ENCODE results near the gene SFXN5.

SFXN5 gene

GRCh38 chr2:73036766-73037165 lies 34.7 kb downstream of the SFXN5 start:
- TF ChIP-seq TAF1 (IDR thresholded peaks at IDR 0.05; ENCODE audit: borderline replicate concordance, insufficient read depth, low read length) (no peak), FOXP2 (optimal IDR thresholded peaks at IDR 0.05; ENCODE audit: borderline replicate concordance, extremely low read depth, extremely low read length, insufficient read depth) (no peak), REST (IDR thresholded peaks at IDR 0.05; ENCODE audit: insufficient read depth in 1 of 2, low read depth in 2 of 2, low read length in 2 of 2) (no peak), SIN3A (IDR thresholded peaks at IDR 0.05; ENCODE audit: borderline replicate concordance, insufficient read depth, low read length) (no peak), POLR2AphosphoS5 (IDR thresholded peaks at IDR 0.05; ENCODE audit: low read depth, low read length) (no peak)

GRCh38 chr2:73035899-73036711 lies 35.4 kb downstream of the SFXN5 start:
- TF ChIP-seq POLR2AphosphoS5 (IDR thresholded peaks at IDR 0.05; ENCODE audit: low read depth, low read length) (no peak), FOXP2 (optimal IDR thresholded peaks at IDR 0.05; ENCODE audit: borderline replicate concordance, extremely low read depth, extremely low read length, insufficient read depth) (no peak), SIN3A (IDR thresholded peaks at IDR 0.05; ENCODE audit: borderline replicate concordance, insufficient read depth, low read length) (no peak), TAF1 (IDR thresholded peaks at IDR 0.05; ENCODE audit: borderline replicate concordance, insufficient read depth, low read length) (no peak), REST (IDR thresholded peaks at IDR 0.05; ENCODE audit: insufficient read depth in 1 of 2, low read depth in 2 of 2, low read length in 2 of 2) (no peak)

GRCh38 chr2:73034661-73035375 lies 36.7 kb downstream of the SFXN5 start:
- no peak for TF ChIP-seq FOXP2 (optimal IDR thresholded peaks at IDR 0.05; ENCODE audit: borderline replicate concordance, extremely low read depth, extremely low read length, insufficient read depth)
- TF ChIP-seq POLR2AphosphoS5 (IDR thresholded peaks at IDR 0.05; ENCODE audit: low read depth, low read length) = no peak
- no peak for TF ChIP-seq SIN3A (IDR thresholded peaks at IDR 0.05; ENCODE audit: borderline replicate concordance, insufficient read depth, low read length)
- no peak for TF ChIP-seq TAF1 (IDR thresholded peaks at IDR 0.05; ENCODE audit: borderline replicate concordance, insufficient read depth, low read length)
- TF ChIP-seq REST (IDR thresholded peaks at IDR 0.05; ENCODE audit: insufficient read depth in 1 of 2, low read depth in 2 of 2, low read length in 2 of 2) = no peak

- no peak for TF ChIP-seq SIN3A (IDR thresholded peaks at IDR 0.05; ENCODE audit: borderline replicate concordance, insufficient read depth, low read length)
- no peak for TF ChIP-seq TAF1 (IDR thresholded peaks at IDR 0.05; ENCODE audit: borderline replicate concordance, insufficient read depth, low read length)
- TF ChIP-seq REST (IDR thresholded peaks at IDR 0.05; ENCODE audit: insufficient read depth in 1 of 2, low read depth in 2 of 2, low read length in 2 of 2) = no peak
- TF ChIP-seq POLR2AphosphoS5 (IDR thresholded peaks at IDR 0.05; ENCODE audit: low read depth, low read length) = no peak
- TF ChIP-seq FOXP2 (optimal IDR thresholded peaks at IDR 0.05; ENCODE audit: borderline replicate concordance, extremely low read depth, extremely low read length, insufficient read depth) = no peak
These were observed 37.6 kb downstream of the SFXN5 start for GRCh38 chr2:73033766-73034381.

All from PFSK-1 (cell line).